ENCODE measurements around the gene MYCBPAP.

The MYCBPAP gene

DNA sequence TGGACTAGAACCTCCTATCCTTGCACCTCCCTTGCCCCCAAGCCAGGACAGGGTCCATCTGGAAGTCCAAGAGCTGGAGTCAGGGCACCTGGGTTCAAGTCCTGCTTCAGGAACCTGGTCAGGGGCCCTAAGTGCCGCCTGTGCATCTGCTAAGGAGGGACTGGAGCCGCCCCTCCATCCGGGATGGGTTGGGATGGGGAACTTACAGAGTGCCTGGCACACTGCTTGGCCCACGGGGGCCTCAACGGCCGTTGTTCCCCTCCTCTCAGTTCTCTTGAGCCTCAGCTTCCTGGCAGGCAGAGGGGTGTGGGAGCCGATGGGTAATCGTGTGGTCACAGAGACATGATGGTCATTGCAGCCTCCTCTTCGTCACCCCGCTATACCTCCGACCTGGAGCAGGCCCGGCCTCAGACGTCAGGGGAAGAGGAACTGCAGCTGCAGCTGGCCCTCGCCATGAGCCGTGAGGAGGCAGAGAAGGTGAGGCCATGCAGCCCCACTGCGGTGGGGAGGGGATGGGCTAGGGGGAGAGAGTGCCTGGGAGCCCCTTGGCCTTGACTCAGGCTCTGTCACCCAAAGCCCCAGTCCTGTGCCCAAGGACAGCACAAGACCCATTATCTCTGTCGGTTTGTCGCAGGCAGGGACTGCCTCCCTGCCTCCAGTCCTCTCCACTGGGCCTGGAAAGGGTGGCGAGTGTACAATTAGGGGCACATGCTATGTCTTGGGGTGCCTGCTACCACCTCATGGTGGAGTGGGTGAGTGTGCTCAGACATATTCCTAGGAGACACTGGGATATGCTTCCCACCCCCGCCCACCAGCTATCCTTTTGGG is 29.7 kb downstream of the MYCBPAP start:
- DNase-seq, result no peak

DNA sequence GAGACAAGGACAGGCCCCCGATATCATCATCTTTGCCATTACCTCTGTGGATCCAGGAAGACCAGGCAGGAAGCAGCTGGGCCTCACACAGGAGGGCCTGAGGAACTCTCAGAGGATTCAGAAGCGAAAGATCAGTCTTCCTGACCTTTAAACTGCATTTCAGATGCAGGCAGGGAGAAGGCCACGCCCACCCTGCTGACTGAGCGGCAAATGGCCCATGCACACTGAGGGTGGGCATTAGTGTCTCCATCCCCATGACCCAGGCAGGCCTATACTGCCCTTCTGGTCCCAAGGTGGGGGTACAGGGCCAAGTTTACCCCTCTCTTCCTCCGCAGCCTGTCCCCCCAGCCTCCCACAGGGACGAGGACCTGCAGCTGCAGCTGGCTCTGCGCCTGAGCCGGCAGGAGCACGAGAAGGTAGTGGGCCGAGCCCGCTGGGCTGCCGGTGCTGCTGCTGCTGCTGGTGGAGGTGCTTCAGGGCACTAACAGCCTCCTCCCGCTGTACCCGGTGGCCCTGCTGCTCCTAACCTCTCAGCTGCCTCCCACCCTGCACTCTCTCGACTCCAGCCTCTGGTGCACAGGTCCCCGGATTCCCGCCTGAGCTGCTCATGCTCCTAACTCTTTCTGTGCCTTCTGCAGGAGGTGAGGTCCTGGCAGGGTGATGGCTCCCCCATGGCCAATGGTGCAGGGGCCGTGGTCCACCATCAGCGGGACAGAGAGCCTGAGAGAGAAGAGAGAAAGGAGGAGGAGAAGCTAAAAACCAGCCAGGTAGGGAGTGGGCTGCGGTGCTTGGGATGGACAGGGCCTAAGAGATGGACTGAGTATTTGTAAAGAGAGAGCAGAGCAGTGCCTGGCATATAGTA is 30.5 kb downstream of the MYCBPAP start:
- DNase-seq, result no peak

- DNase-seq, result no peak
Observed at GRCh38 chr17:50539762-50540559, 31.7 kb downstream of the MYCBPAP start.

DNA sequence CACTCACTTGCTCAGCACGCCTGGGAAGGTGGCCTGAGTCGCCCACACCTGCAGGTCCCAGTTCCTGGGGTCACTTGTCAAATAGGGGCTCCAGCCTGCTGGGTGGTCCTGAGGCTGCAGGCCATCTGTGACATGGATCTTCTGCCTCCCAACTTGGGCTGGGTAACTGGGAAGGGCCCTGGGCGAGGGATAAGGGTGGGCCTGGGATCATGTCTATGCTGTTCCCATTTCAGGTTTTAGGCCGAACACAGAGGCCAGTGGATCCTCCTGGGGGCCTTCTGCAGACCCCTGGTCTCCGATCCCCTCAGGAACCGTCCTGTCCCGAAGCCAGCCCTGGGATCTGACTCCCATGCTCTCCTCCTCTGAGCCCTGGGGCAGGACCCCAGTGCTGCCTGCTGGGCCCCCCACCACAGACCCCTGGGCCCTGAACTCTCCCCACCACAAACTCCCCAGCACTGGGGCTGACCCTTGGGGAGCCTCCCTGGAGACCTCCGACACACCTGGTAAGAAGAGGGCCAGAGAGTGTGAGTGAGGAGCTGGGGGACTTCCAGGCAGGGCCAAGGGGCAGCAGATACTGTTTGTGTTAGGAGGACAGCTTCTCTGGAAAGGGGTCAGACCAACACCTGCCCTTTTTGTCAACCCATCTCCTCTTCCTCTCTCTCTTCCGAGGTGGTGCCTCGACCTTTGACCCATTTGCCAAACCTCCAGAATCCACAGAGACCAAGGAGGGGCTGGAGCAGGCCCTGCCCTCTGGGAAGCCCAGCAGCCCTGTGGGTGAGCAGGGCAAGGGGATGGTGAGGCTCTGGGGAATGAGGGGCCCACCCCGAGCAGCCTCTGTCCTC is 32.5 kb downstream of the MYCBPAP start:
- DNase-seq, result no peak

DNA sequence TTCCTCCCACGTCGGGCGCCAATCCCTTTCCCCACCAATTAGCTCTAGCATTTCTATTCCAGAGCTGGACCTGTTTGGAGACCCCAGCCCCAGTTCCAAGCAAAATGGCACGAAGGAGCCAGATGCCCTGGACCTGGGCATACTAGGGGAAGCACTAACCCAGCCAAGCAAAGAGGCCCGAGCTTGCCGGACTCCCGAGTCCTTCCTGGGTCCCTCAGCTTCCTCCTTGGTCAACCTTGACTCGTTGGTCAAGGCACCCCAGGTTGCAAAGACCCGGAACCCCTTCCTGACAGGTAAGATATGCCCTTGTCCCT is 33.1 kb downstream of the MYCBPAP start:
- DNase-seq, result no peak

- DNase-seq, result peak; percentile 81
Observed at GRCh38 chr17:50541716-50542688, 33.8 kb downstream of the MYCBPAP start.

- no peak for DNase-seq
Observed at GRCh38 chr17:50542795-50543774, 34.8 kb downstream of the MYCBPAP start.

GRCh38 chr17:50544516-50544915 is 36.3 kb downstream of the MYCBPAP start:
- peak; percentile 52 for DNase-seq

DNA sequence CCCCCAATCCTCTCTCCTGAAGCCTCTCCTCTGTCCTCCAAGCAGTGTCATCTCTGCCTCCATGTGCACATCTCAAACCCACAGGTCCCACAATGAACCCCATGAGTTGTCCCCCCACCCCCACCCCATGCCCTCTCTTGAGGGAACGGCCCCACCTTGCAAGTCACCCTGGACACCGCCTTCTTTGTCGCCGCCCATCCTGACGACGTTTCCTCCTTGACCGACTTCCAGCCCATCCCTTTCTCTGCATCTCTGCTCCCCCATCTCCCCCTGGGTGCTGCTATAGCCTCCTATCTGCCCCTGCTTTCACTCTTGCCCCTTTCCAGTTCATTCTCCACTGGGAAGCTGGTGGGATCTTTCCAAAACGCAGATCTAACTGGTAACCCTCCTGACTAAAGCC is 37.1 kb downstream of the MYCBPAP start:
- no peak for DNase-seq

GRCh38 chr17:50546701-50547034 is 38.4 kb downstream of the MYCBPAP start:
- DNase-seq, result no peak

DNA sequence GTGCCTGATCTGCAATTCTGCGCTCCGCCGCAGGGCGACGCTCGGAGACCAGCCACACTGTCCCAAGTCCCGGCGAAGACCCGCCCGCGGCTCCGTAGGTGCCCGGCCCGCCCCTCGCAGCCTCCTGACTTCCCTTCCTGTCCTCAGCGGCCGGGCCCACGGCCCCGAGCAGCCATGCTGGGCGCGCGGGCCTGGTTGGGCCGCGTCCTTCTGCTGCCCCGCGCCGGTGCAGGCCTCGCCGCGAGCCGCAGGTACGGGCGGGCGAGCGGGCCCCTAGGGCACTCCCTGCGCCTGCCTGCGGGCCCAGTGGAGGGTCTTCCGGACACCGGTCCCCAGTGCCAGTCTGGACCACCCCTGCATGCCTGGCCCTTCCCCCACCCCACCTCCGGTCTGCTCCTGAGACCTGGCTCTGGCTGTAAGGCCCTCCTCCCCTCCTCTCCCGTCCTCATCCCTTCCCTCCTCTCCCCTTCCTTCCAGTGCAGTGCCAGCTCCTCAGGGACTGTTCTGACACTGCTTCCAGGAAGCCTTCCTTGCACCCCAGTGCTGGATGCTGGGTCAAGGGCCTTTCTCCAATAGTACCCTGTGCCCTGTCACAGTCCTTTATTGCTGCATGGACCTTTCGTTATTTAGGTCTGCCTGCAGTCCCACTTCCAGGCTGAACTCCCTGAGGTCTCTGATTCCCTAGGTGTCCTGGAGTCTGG is 38.9 kb downstream of the MYCBPAP start, which contains the start of gene SPATA20:
Gene SPATA20, plus strand, starts transcription at position 140 of the 701 bp plus-strand sequence. Its CDS starts 35 bp downstream, at position 175.
- DNase-seq, result peak; percentile 94

GRCh38 chr17:50547736-50548083 is 39.5 kb downstream of the MYCBPAP start:
- no peak for DNase-seq

DNA sequence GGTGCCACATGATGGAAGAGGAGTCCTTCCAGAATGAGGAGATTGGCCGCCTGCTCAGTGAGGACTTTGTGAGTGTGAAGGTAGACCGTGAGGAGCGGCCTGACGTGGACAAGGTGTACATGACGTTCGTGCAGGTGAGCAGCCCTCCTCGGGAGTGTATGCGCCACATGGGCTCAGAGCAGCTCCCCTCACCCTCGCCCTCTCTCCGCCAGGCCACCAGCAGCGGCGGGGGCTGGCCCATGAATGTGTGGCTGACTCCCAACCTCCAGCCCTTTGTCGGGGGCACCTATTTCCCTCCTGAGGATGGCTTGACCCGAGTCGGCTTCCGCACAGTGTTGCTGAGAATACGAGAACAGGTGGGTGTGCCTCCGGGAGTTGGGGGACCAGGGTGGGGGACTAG is 40.6 kb downstream of the MYCBPAP start:
- DNase-seq, result no peak

DNA sequence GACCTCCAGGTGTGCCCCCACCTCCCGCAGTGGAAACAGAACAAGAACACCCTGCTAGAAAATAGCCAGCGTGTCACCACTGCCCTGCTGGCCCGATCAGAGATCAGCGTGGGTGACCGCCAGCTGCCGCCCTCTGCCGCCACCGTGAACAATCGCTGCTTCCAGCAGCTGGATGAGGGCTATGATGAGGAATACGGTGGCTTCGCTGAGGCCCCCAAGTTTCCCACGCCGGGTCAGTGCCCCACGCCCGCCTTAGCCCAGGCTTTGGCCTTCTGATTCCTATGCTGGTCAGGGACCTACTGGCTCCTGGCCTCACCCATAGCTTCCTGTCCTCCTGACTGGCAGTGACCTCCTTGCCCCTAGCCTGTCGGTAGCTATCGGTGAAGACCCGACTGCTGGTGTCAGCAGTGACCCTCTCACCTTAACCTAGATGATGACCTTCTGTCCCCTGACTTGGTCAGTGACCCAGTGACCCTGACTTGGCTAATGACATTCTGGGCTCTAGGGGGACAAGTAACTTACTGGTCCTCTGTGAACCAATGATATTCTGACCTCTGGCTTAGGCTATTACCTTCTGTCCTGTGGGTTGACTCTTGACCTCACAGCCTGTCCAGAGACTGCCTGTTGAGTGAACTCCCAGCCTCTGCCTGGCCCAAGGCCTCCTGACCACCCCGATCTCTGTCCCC is 41.2 kb downstream of the MYCBPAP start:
- DNase-seq, result no peak

DNA sequence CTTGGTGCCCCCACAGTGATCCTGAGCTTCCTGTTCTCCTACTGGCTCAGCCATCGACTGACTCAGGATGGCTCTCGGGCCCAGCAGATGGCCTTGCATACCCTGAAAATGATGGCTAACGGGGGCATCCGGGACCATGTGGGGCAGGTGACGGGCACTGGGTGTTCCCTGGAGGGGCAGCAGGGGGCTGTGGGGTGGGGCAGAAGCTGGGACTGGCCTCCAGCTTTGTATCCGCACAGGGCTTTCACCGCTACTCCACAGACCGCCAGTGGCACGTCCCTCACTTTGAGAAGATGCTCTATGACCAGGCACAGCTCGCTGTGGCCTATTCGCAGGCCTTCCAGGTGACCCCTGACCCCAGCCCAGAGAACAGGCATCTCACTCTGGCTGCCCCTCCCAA is 41.7 kb downstream of the MYCBPAP start:
- no peak for DNase-seq

DNA sequence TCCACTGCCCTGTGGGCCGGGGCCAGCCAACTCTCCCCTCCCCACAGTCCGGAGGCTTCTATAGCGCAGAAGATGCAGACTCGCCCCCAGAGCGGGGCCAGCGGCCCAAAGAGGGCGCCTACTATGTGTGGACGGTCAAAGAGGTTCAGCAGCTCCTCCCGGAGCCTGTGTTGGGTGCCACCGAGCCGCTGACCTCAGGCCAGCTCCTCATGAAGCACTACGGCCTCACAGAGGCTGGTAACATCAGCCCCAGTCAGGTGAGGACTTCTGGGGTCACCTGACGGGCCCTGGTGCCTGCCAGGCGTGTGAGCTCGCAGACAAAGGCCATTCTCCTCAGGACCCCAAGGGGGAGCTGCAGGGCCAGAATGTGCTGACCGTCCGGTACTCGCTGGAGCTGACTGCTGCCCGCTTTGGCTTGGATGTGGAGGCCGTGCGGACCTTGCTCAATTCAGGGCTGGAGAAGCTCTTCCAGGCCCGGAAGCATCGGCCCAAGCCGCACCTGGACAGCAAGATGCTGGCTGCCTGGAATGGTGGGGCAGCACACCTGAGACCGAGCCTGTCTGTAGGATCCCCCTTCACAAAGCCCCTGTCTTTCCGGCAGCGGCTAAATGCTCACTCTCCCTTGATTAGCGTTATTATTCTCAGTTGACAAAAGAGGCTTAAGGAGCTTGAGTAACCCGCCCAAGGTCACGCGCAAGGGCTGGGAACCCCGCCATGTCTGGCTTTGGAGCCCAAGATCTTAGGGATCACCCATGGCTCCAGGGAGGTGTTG is 42.6 kb downstream of the MYCBPAP start:
- peak; percentile 69 for DNase-seq

DNA sequence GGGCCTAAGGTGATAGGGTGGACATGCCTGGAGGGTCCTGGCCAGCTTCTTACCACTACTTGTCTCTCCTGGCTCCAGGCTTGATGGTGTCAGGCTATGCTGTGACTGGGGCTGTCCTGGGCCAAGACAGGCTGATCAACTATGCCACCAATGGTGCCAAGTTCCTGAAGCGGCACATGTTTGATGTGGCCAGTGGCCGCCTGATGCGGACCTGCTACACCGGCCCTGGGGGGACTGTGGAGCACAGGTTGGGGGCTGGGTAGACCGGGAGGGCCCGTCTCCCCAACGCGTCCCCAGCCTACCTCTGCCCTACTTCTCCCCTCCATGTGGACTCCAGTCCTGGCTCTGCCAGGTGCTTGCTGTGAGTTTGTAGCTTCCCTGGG is 43.2 kb downstream of the MYCBPAP start:
- DNase-seq, result no peak

GRCh38 chr17:50551884-50552283 is 43.6 kb downstream of the MYCBPAP start:
- no peak for DNase-seq
